Right atrium auricular region (tissue), 2 donors: ENCODE data around the gene NT5DC1. TPM values are rescaled to one million over a fixed set of nuclear protein-coding genes. Genes with fewer than 3 reads are reported as not detected.

Experiments
- DNase-seq: peaks from one replicate; pipeline ENCODE4 v3.0.0-alpha.2; 2019; ENCODE audit warnings: low spot score
- H3K27ac ChIP-seq, 2 donors: fragments of 200-600 bp; sonication (generic); 1 replicate in 1 of 2; 2 replicates in 1 of 2; pipeline ENCODE4 v1.5.1; 2016 to 2019
- H3K27me3 ChIP-seq, 2 donors: fragments of 200-600 bp; sonication (generic); one replicate each; pipeline versions ENCODE4 v1.5.1 to v1.6.0; 2017 to 2019
- H3K36me3 ChIP-seq: fragments of 200-600 bp; sonication (generic); one replicate; pipeline ENCODE4 v1.5.1; 2016
- H3K4me1 ChIP-seq, 2 donors: fragments of 200-600 bp; sonication (generic); one replicate each; pipeline versions ENCODE4 v1.5.1 to v1.6.0; 2017 to 2019
- H3K4me3 ChIP-seq, 2 donors: fragments of 200-600 bp; sonication (generic); 1 replicate in 1 of 2; 2 replicates in 1 of 2; pipeline ENCODE4 v1.5.1; 2017 to 2019; ENCODE audit warnings: mild to moderate bottlenecking in 1 of 2, moderate library complexity in 1 of 2
- H3K9me3 ChIP-seq, 2 donors: fragments of 200-600 bp; sonication (generic); one replicate each; pipeline ENCODE4 v1.5.1; 2019
- CTCF ChIP-seq, 2 donors: fragments of 200-600 bp; sonication (generic); IDR thresholded peaks; one replicate each; pipeline ENCODE4 v1.5.1; 2019; ENCODE audit warnings: antibody characterized with exemption in 2 of 2
- total RNA-seq, 2 donors: library from RNA; depleted of rRNA; stranded (reverse); fragments of >200 nt; gene quantifications; one replicate each; pipeline ENCODE4 v1.1.0, GENCODE V29; 2016

NT5DC1 gene
- total RNA-seq, 2 donors from 2014 or later: 11.2 to 22.6 TPM

- TF ChIP-seq CTCF (IDR thresholded peaks at IDR 0.05): no peak
- H3K4me3 ChIP-seq: no peak overlapping the region
- DNase-seq: no peak
- no peaks in the 10 kb centered on the region for H3K36me3 ChIP-seq
- peaks cover 0 to 4% of the 10 kb centered on the region in 2 donors for H3K4me1 ChIP-seq
- H3K27me3 ChIP-seq: no peaks in the 10 kb centered on the region
- no peaks in the 10 kb centered on the region for H3K9me3 ChIP-seq
- no peak overlapping the region for H3K27ac ChIP-seq
Observed at GRCh38 chr6:116070616-116071389, 29.9 kb upstream of the NT5DC1 start.

GRCh38 chr6:116072368-116072767 is 28.3 kb upstream of the NT5DC1 start:
- H3K9me3 ChIP-seq: no peaks in the 10 kb centered on the region
- TF ChIP-seq CTCF (IDR thresholded peaks at IDR 0.05): no peak
- no peaks in the 10 kb centered on the region for H3K36me3 ChIP-seq
- H3K4me3 ChIP-seq: no peak overlapping the region
- H3K27ac ChIP-seq: no peak overlapping the region
- H3K27me3 ChIP-seq: no peaks in the 10 kb centered on the region
- DNase-seq: no peak
- H3K4me1 ChIP-seq: peaks cover 0 to 4% of the 10 kb centered on the region in 2 donors

GRCh38 chr6:116073765-116074440 is 26.8 kb upstream of the NT5DC1 start:
- DNase-seq: no peak
- no peak overlapping the region for H3K27ac ChIP-seq

GRCh38 chr6:116074732-116075390 is 25.8 kb upstream of the NT5DC1 start:
- Histone ChIP-seq H3K4me3 (no peak overlapping the region), H3K36me3 (no peaks in the 10 kb centered on the region), H3K27ac (no peak overlapping the region), H3K27me3 (no peaks in the 10 kb centered on the region), H3K4me1 (peaks cover 0 to 4% of the 10 kb centered on the region in 2 donors), H3K9me3 (no peaks in the 10 kb centered on the region)
- DNase-seq: no peak
- no peak for TF ChIP-seq CTCF (IDR thresholded peaks at IDR 0.05)

More at GRCh38 chr6:116073765-116074440, 26.8 kb upstream of the NT5DC1 start:
- no peak for TF ChIP-seq CTCF (IDR thresholded peaks at IDR 0.05)
- Histone ChIP-seq H3K36me3 (no peaks in the 10 kb centered on the region), H3K4me3 (no peak overlapping the region), H3K4me1 (peaks cover 0 to 4% of the 10 kb centered on the region in 2 donors), H3K27me3 (no peaks in the 10 kb centered on the region), H3K9me3 (no peaks in the 10 kb centered on the region)

- Histone ChIP-seq H3K9me3 (no peaks in the 10 kb centered on the region), H3K27ac (no peak overlapping the region), H3K36me3 (no peaks in the 10 kb centered on the region), H3K27me3 (no peaks in the 10 kb centered on the region), H3K4me1 (peaks cover 0 to 4% of the 10 kb centered on the region in 2 donors), H3K4me3 (no peak overlapping the region)
- TF ChIP-seq CTCF (IDR thresholded peaks at IDR 0.05): no peak
- no peak for DNase-seq
Observed at GRCh38 chr6:116078522-116078921, 22.1 kb upstream of the NT5DC1 start.
